Nephron progenitor cell (in vitro differentiated cells): Measurements from ENCODE around the gene CD209.

Experiments used
- DNase-seq: peaks from one replicate; pipeline ENCODE4 v3.0.0; 2021
- H3K27ac Mint-ChIP-seq: 2 replicates; pipeline ENCODE4 v1.8.0; 2021; ENCODE audit warnings: mild to moderate bottlenecking, moderate library complexity, mixed read lengths
- H3K27me3 Mint-ChIP-seq: 2 replicates; pipeline ENCODE4 v1.8.0; 2021; ENCODE audit warnings: mild to moderate bottlenecking, low read depth, mixed read lengths; ENCODE audit not compliant: poor library complexity
- H3K36me3 Mint-ChIP-seq: 2 replicates; pipeline ENCODE4 v1.8.0; 2021; ENCODE audit warnings: low read depth, mixed read lengths
- H3K4me1 Mint-ChIP-seq: 2 replicates; pipeline ENCODE4 v1.8.0; 2021; ENCODE audit warnings: mixed read lengths
- H3K4me3 Mint-ChIP-seq: 2 replicates; pipeline ENCODE4 v1.8.0; 2021; ENCODE audit warnings: mild to moderate bottlenecking, moderate library complexity, mixed read lengths
- H3K9me3 Mint-ChIP-seq: 2 replicates; pipeline ENCODE4 v1.8.0; 2021; ENCODE audit warnings: mild to moderate bottlenecking, moderate library complexity, mixed read lengths
- TF ChIP-seq, protein P1 (sequence below): fragments of 200-600 bp; sonication (generic); IDR thresholded peaks from 2 replicates; pipeline ENCODE4 v1.5.0; 2021; ENCODE audit warnings: antibody characterized with exemption

The CD209 gene

DNA sequence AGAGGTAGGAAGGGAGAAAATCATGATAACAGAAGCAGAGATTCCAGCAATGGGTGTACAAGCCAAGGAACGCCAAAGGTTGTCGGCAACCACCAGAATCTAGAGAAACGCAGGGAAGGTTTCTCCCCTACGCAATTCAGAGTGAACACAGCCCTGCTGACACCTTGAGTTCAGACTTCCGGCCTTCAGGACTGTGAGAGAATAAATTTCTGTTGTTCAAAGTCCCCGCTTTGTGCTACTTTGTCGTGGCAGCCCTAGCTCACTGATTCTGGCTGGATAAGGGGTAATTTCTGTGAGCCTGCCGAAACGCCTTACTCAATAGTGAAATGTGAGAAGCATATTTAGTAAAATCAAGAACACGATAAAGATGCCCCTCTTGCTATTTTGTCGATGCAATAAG is 10.1 kb downstream of the CD209 start:
- no peak for DNase-seq
- no peak overlapping the region for H3K4me3 Mint-ChIP-seq
- TF ChIP-seq, protein P1, sequence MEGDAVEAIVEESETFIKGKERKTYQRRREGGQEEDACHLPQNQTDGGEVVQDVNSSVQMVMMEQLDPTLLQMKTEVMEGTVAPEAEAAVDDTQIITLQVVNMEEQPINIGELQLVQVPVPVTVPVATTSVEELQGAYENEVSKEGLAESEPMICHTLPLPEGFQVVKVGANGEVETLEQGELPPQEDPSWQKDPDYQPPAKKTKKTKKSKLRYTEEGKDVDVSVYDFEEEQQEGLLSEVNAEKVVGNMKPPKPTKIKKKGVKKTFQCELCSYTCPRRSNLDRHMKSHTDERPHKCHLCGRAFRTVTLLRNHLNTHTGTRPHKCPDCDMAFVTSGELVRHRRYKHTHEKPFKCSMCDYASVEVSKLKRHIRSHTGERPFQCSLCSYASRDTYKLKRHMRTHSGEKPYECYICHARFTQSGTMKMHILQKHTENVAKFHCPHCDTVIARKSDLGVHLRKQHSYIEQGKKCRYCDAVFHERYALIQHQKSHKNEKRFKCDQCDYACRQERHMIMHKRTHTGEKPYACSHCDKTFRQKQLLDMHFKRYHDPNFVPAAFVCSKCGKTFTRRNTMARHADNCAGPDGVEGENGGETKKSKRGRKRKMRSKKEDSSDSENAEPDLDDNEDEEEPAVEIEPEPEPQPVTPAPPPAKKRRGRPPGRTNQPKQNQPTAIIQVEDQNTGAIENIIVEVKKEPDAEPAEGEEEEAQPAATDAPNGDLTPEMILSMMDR, result no peak
- H3K27me3 Mint-ChIP-seq, result peaks cover 88% of the 10 kb centered on the region
- no peaks in the 10 kb centered on the region for H3K9me3 Mint-ChIP-seq
- H3K27ac Mint-ChIP-seq, result no peak overlapping the region
- H3K36me3 Mint-ChIP-seq, result no peaks in the 10 kb centered on the region
- H3K4me1 Mint-ChIP-seq, result no peaks in the 10 kb centered on the region

GRCh38 chr19:7736148-7736547 is 11.2 kb downstream of the CD209 start:
- Mint-ChIP-seq H3K4me3 (no peak overlapping the region), H3K27me3 (peaks cover 91% of the 10 kb centered on the region)

GRCh38 chr19:7734220-7735203 is 12.8 kb downstream of the CD209 start:
- no peaks in the 10 kb centered on the region for H3K36me3 Mint-ChIP-seq
- H3K27me3 Mint-ChIP-seq, result peaks cover 93% of the 10 kb centered on the region
- no peaks in the 10 kb centered on the region for H3K4me1 Mint-ChIP-seq
- no peak overlapping the region for H3K4me3 Mint-ChIP-seq
- DNase-seq, result no peak
- TF ChIP-seq, protein P1, result no peak
- H3K27ac Mint-ChIP-seq, result no peak overlapping the region
- no peaks in the 10 kb centered on the region for H3K9me3 Mint-ChIP-seq

More at GRCh38 chr19:7736148-7736547, 11.2 kb downstream of the CD209 start:
- TF ChIP-seq, protein P1, result no peak
- Mint-ChIP-seq H3K36me3 (no peaks in the 10 kb centered on the region), H3K4me1 (no peaks in the 10 kb centered on the region), H3K9me3 (no peaks in the 10 kb centered on the region), H3K27ac (no peak overlapping the region)
- DNase-seq, result no peak

DNA sequence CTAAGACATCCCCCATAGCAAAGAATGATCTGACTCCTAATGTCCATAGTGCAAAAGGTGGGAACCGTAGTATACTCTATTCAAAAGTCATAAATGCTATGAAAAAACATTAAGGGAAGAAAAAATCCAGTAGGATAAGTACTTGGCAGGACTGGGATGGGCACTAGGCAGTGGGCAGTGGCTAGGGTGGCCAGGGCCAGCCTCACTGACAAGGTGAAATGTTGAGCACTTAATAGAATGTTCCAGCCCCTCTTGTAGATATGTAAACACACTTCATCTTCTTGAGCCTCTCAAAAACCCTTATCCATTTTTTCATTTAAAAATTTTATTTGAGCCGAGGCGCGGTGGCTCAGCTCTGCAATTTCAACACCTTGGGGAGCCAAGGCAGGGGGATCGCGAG is 14.0 kb downstream of the CD209 start:
- no peaks in the 10 kb centered on the region for H3K36me3 Mint-ChIP-seq
- H3K27ac Mint-ChIP-seq, result no peak overlapping the region
- no peak overlapping the region for H3K4me3 Mint-ChIP-seq
- TF ChIP-seq, protein P1, result no peak
- H3K4me1 Mint-ChIP-seq, result no peaks in the 10 kb centered on the region
- H3K9me3 Mint-ChIP-seq, result no peaks in the 10 kb centered on the region
- no peak for DNase-seq
- peaks cover 98% of the 10 kb centered on the region for H3K27me3 Mint-ChIP-seq

DNA sequence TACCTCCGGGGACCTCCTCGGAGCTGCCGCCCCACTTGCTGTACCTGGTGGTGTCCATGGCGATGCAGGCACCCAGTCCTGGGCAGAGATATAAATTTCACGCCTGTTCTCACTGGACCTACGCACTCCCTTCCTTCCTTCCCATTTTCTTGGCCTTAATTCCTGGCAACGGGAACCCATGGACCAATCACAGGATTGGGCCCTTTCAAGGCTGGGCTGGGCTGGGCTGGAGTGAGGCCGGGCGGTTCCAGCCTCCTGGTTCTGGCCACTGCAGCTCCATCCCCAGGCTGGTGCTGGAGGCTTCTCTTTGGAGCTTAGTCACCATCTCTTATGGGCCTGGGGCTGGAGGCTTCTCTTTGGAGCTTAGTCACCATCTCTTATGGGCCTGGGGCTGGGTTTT is 15.3 kb downstream of the CD209 start, which contains the start of gene CLEC4G:
TSS of gene CLEC4G (minus strand) at position 66 of the 400 bp plus-strand sequence. CDS start at position 58, 8 bp downstream.
- no peak for DNase-seq
- H3K4me1 Mint-ChIP-seq, result no peaks in the 10 kb centered on the region
- peaks cover 99% of the 10 kb centered on the region for H3K27me3 Mint-ChIP-seq
- H3K4me3 Mint-ChIP-seq, result no peak within 1 kb of the TSS
- no peaks in the 10 kb centered on the region for H3K36me3 Mint-ChIP-seq
- H3K9me3 Mint-ChIP-seq, result peaks cover 4% of the 10 kb centered on the region
- TF ChIP-seq, protein P1, result no peak
- H3K27ac Mint-ChIP-seq, result no peak within 1 kb of the TSS
